Osteocyte (in vitro differentiated cells): ENCODE results near the gene NPLOC4. TPM values are rescaled to one million over a fixed set of nuclear protein-coding genes. Genes with fewer than 3 reads are reported as not detected.
A peak's percentile ranks its signal among the peaks of the same experiment; 100 is the strongest.

Experiments
- DNase-seq: peaks from one replicate; pipeline ENCODE4 v3.0.0; 2021; ENCODE audit warnings: mixed read lengths; ENCODE audit not compliant: unreplicated experiment; ENCODE audit errors: extremely low spot score
- H3K27ac Mint-ChIP-seq: one replicate; pipeline ENCODE4 v1.8.0; 2021; ENCODE audit warnings: mild to moderate bottlenecking, mixed read lengths; ENCODE audit not compliant: unreplicated experiment
- H3K27me3 Mint-ChIP-seq: one replicate; pipeline ENCODE4 v1.8.0; 2021; ENCODE audit warnings: mixed read lengths; ENCODE audit not compliant: unreplicated experiment
- H3K36me3 Mint-ChIP-seq: one replicate; pipeline ENCODE4 v1.8.0; 2021; ENCODE audit warnings: mixed read lengths; ENCODE audit not compliant: unreplicated experiment
- H3K4me1 Mint-ChIP-seq: one replicate; pipeline ENCODE4 v1.8.0; 2021; ENCODE audit warnings: mixed read lengths; ENCODE audit not compliant: unreplicated experiment
- H3K4me3 Mint-ChIP-seq: one replicate; pipeline ENCODE4 v1.8.0; 2021; ENCODE audit warnings: mild to moderate bottlenecking, moderate library complexity, mixed read lengths; ENCODE audit not compliant: unreplicated experiment
- H3K9me3 Mint-ChIP-seq: one replicate; pipeline ENCODE4 v1.8.0; 2021; ENCODE audit warnings: mixed read lengths; ENCODE audit not compliant: unreplicated experiment
- CTCF ChIP-seq: fragments of 200-600 bp; sonication (generic); IDR thresholded peaks from 2 replicates; pipeline ENCODE4 v1.5.0; 2021; ENCODE audit warnings: antibody characterized with exemption, mild to moderate bottlenecking, moderate library complexity
- total RNA-seq: library from RNA; stranded (reverse); gene quantifications from 2 replicates; pipeline ENCODE4 v1.2.1, GENCODE V29; 2021

NPLOC4 gene
- total RNA-seq, 1 donor from 2014 or later = 99.7 TPM

- peak; percentile 98 for DNase-seq
- H3K9me3 Mint-ChIP-seq = no peaks in the 10 kb centered on the region
- no peak for TF ChIP-seq CTCF
- peak within 1 kb of the TSS; percentile 97 for H3K27ac Mint-ChIP-seq
- peaks cover 42% of the 10 kb centered on the region for H3K36me3 Mint-ChIP-seq
- no peaks in the 10 kb centered on the region for H3K27me3 Mint-ChIP-seq
- peak within 1 kb of the TSS; percentile 98 for H3K4me3 Mint-ChIP-seq
- peaks cover 44% of the 10 kb centered on the region for H3K4me1 Mint-ChIP-seq
These were observed 124.1 kb downstream of the NPLOC4 start, which contains the start of gene ACTG1 for GRCh38 chr17:81512562-81513371. ACTG1 (minus strand) TSS chr17:81512799; CDS start chr17:81512354, 445 bp downstream.

DNA sequence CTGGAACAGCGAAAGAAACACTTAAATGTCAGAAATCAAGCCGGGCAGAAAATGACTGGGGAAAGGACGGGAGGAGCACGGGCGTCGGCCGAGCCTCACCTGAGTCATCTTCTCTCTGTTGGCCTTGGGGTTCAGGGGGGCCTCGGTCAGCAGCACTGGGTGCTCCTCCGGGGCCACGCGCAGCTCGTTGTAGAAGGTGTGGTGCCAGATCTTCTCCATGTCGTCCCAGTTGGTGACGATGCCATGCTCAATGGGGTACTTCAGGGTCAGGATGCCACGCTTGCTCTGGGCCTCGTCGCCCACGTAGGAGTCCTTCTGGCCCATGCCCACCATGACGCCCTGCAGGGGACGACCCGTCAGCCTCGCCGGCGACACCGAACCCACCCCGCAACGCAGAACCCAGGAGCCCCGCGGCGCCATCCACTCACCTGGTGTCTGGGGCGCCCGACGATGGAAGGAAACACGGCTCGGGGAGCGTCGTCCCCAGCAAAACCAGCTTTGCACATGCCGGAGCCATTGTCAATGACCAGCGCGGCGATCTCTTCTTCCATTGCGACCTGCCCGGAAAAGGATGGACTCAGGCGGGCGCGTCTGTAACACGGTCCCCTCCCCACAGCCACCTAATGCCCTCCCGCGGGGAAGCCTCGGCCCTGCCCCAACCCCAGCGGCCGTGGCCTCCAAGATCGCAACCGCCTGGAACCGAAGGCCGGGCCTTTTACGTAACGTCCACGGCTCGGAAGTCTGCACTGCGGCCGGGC is 124.9 kb downstream of the NPLOC4 start:
- no peaks in the 10 kb centered on the region for H3K27me3 Mint-ChIP-seq
- no peak for TF ChIP-seq CTCF
- peak overlapping the region; percentile 87 for H3K27ac Mint-ChIP-seq
- H3K9me3 Mint-ChIP-seq = no peaks in the 10 kb centered on the region
- no peak for DNase-seq
- H3K4me3 Mint-ChIP-seq = peak overlapping the region; percentile 98
- peaks cover 37% of the 10 kb centered on the region for H3K4me1 Mint-ChIP-seq
- peaks cover 43% of the 10 kb centered on the region for H3K36me3 Mint-ChIP-seq

DNA sequence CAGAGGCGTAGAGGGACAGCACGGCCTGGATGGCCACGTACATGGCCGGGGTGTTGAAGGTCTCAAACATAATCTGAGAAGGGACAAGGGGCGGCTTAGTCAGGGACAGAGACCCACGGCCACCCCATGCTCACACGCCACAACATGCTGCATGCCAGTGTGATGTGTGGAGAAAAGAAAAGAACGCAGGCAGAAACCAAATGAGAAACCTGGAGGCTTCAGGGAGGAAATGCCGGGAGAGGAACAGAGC is 125.4 kb downstream of the NPLOC4 start:
- Mint-ChIP-seq H3K27me3 (no peaks in the 10 kb centered on the region), H3K27ac (peak overlapping the region; percentile 87)
- no peak for DNase-seq

DNA sequence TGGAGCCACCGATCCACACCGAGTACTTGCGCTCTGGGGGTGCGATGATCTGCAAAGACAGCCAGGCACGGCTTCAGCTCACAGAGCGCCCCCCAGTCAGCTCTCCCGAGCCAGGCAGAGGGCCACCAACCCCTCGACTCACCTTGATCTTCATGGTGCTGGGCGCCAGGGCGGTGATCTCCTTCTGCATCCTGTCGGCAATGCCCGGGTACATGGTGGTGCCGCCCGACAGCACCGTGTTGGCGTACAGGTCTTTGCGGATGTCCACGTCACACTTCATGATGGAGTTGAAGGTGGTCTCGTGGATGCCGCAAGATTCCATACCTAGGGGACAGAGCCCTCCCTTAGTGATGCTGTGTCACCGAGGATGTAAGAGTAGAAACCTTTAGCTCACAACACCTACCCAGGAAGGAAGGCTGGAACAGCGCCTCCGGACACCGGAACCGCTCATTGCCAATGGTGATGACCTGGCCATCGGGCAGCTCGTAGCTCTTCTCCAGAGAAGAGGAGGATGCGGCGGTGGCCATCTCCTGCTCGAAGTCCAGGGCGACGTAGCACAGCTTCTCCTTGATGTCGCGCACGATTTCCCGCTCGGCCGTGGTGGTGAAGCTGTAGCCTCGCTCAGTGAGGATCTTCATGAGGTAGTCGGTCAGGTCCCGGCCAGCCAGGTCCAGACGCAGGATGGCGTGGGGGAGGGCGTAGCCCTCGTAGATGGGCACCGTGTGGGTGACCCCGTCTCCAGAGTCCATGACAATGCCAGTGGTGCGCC is 125.9 kb downstream of the NPLOC4 start:
- Mint-ChIP-seq H3K9me3 (no peaks in the 10 kb centered on the region), H3K36me3 (peaks cover 43% of the 10 kb centered on the region), H3K4me3 (peak overlapping the region; percentile 98), H3K4me1 (peaks cover 28% of the 10 kb centered on the region), H3K27ac (peak overlapping the region; percentile 87), H3K27me3 (no peaks in the 10 kb centered on the region)
- TF ChIP-seq CTCF = no peak
- DNase-seq = no peak

More for the DNA sequence above, 125.4 kb downstream of the NPLOC4 start:
- peaks cover 43% of the 10 kb centered on the region for H3K36me3 Mint-ChIP-seq
- no peak for TF ChIP-seq CTCF
- peak overlapping the region; percentile 98 for H3K4me3 Mint-ChIP-seq
- no peaks in the 10 kb centered on the region for H3K9me3 Mint-ChIP-seq
- peaks cover 34% of the 10 kb centered on the region for H3K4me1 Mint-ChIP-seq
